ENCODE results near the gene CHTF8. TPM values are rescaled to one million over a fixed set of nuclear protein-coding genes. Genes with fewer than 3 reads are reported as not detected.
A peak's percentile ranks its signal among the peaks of the same experiment; 100 is the strongest.
"Not testable (repeated sequence)": the region's sequence is repeated elsewhere in the genome, so short reads cannot be mapped to it uniquely, and the experiment has no call there.

CHTF8 gene
- total RNA-seq, 4 donors from 2014 or later, result 77.8 to 124 (median 82.8) TPM

DNA sequence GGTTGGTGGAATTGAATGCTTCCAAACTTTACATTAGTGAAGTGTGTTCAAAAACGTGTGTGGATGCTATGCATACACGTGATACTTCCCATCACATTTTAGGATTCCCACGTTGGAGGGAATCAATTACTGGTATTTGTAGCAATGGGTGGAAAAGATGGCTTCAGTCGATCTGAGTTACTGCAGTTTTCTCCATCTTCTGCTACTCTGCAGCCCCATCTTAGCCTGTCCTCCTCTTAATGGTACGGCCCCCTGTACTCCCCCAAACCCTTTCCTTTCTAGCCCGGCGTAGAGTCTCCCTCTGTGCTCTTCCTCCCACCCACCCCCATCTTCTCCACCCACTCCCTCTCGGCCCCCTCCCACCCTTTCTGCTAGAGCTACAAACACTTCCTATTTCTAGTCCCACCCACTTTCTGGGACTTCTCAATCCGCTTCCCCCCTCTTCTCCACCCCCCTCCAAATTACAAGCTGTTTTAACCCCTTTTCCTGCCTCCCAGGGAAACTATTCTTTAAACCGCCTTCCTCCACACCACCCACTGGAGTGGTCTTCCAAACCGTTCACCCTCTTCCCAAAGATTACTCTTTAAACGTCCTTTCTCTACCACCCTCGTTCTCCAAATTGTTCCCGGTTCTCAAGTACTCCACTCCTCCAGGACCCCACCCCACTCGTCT lies 1.1 kb downstream of the CHTF8 start:
- peak overlapping the region; percentile 81 for H3K4me3 ChIP-seq (ENCODE audit: low read depth, poor library complexity, severe bottlenecking)
- DNase-seq (ENCODE audit: low spot score in 2 of 2), result no peak
- TF ChIP-seq POLR2A (IDR thresholded peaks at IDR 0.05), result no peak
- TF ChIP-seq, protein P1, sequence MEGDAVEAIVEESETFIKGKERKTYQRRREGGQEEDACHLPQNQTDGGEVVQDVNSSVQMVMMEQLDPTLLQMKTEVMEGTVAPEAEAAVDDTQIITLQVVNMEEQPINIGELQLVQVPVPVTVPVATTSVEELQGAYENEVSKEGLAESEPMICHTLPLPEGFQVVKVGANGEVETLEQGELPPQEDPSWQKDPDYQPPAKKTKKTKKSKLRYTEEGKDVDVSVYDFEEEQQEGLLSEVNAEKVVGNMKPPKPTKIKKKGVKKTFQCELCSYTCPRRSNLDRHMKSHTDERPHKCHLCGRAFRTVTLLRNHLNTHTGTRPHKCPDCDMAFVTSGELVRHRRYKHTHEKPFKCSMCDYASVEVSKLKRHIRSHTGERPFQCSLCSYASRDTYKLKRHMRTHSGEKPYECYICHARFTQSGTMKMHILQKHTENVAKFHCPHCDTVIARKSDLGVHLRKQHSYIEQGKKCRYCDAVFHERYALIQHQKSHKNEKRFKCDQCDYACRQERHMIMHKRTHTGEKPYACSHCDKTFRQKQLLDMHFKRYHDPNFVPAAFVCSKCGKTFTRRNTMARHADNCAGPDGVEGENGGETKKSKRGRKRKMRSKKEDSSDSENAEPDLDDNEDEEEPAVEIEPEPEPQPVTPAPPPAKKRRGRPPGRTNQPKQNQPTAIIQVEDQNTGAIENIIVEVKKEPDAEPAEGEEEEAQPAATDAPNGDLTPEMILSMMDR (IDR thresholded peaks at IDR 0.05), result no peak
- WGBS, 2 donors, result 0 to 2% methylated on average over 15 of the region's 15 CpGs
- intact Hi-C loops (cut with DNase I; ENCODE audit: low total_unique reads), result no loop called here

DNA sequence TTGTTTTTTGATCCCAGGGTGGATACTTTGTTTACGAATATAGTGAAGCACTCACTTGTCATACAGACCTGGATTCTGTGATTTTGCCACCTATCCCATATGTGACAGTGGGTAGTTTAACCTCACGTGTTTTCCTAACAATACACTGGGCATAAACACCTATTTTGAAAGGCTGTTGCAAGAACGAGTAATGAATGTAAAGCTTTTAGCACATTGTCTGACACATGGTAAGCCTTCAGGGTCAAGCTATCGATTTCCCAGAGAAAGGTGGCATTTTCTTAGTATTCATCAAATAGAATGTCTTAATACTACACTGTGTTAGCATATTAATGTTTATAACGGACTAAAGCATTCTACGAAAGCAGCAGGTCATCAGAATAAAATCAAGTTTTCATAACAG lies 1.9 kb downstream of the CHTF8 start:
- intact Hi-C loops (cut with DNase I; ENCODE audit: low total_unique reads), result no loop called here
- no peak overlapping the region for H3K4me3 ChIP-seq (ENCODE audit: low read depth, poor library complexity, severe bottlenecking)
- no peak for DNase-seq (ENCODE audit: low spot score in 2 of 2)
- TF ChIP-seq, protein P1 (IDR thresholded peaks at IDR 0.05), result no peak
- TF ChIP-seq POLR2A (IDR thresholded peaks at IDR 0.05), result no peak
- WGBS, 2 donors, result 55 to 58% methylated on average over 6 of the region's 6 CpGs

DNA sequence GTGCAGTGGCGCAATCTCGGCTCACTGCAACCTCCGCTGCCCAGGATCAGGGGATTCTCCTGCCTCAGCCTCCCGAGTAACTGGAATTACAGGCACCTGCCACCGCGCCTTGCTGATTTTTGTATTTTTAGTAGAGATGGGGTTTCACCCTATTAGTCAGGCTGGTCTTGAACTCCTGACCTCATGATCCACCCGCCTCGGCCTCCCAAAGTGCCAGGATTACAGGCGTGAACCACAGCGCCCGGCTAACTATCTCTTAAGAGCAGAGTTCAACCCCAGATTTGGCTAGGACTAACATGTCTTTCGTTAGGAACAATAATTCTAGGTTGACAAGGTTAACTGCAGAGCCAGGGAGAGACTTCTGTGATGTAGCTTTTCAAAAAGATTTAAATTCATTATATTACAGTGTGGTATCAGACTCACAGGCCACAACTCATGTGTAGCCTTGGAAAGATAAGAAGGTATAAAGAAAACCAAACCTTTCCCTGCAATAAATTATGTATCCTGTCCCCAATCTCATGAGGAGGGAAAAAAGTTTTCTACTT lies 4.3 kb downstream of the CHTF8 start:
- DNase-seq (ENCODE audit: low spot score in 2 of 2), result no peak
- no peak overlapping the region for H3K4me3 ChIP-seq (ENCODE audit: low read depth, poor library complexity, severe bottlenecking)
- TF ChIP-seq, protein P1 (IDR thresholded peaks at IDR 0.05), result no peak
- no peak for TF ChIP-seq POLR2A (IDR thresholded peaks at IDR 0.05)
- WGBS, 2 donors, result 89 to 90% methylated on average over 12 of the region's 12 CpGs
- intact Hi-C loops (cut with DNase I; ENCODE audit: low total_unique reads), result loop anchor here (10.0 kb wide), 3 partner anchors 223 to 593 kb away; partner anchors contain the start of genes TANGO6 and ZFP90

DNA sequence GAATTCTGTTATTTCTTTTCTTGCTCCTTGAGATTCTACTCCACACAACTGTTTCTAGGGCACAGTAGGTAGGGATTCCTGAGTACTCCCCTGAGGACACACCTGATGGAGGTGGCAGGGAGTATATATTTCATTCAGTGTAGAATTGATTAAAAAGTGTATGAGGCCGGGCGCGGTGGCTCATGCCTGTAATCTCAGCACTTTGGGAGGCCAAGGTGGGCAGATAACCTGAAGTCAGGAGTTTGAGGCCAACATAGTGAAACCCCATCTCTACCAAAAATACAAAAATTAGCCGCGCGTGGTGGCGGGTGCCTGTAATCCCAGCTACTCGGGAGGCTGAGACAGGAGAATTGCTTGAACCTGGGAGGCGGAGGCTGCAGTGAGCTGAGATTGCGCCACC lies 5.6 kb downstream of the CHTF8 start:
- peak in 1 of 2 donors; percentile 56 for DNase-seq (ENCODE audit: low spot score in 2 of 2)
- WGBS, 2 donors, result 94 to 95% methylated on average over 10 of the region's 10 CpGs
- intact Hi-C loops (cut with DNase I; ENCODE audit: low total_unique reads), result loop anchor here (10.0 kb wide), 3 partner anchors 222 to 592 kb away; partner anchors contain the start of genes TANGO6 and ZFP90
- not testable (repeated sequence) for H3K4me3 ChIP-seq (ENCODE audit: low read depth, poor library complexity, severe bottlenecking)

DNA sequence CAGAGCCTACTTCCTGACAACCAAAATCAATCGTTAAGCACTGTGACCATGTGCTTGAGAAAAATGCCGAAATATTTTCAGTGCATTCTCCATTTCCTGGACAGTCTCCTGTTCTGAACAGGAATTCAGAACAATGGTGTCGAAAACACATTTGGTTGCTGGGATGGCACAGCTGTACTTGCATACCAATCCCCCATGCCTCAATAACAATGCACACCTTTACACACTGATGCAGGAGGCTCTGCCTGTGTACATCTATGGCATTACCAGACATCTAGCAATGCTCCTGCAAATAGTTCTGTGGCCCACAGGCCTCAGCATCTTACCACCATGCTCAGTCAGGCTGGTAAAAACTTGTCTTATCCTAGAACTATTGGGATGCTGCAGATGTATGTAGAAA lies 6.2 kb downstream of the CHTF8 start:
- TF ChIP-seq POLR2A (IDR thresholded peaks at IDR 0.05), result no peak
- TF ChIP-seq, protein P1 (IDR thresholded peaks at IDR 0.05), result no peak
- peak in 1 of 2 donors; percentile 52 for DNase-seq (ENCODE audit: low spot score in 2 of 2)
- 72 to 74% methylated on average over 3 of the region's 3 CpGs for WGBS, 2 donors
- intact Hi-C loops (cut with DNase I; ENCODE audit: low total_unique reads), result loop anchor here (10.0 kb wide), 3 partner anchors 221 to 591 kb away; partner anchors contain the start of genes TANGO6 and ZFP90
- H3K4me3 ChIP-seq (ENCODE audit: low read depth, poor library complexity, severe bottlenecking), result no peak overlapping the region

DNA sequence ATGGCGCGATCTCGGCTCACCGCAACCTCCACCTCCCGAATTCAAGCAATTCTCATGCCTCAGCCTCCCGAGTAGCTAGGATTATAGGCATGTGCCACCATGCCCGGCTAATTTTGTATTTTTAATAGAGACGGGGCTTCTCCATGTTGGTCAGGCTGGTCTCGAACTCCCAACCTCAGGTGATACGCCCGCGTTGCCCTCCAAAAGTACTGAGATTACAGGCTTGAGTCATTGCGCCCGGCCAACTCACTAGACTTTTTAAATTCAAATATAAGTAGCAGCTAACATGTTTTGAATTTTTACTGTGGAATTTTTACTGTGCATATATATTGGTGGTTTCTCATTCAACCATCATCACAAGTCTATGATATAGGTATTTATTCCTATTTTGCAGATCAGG lies 7.4 kb downstream of the CHTF8 start:
- DNase-seq (ENCODE audit: low spot score in 2 of 2), result peak in 1 of 2 donors; percentile 82
- 92 to 94% methylated on average over 14 of the region's 14 CpGs for WGBS, 2 donors
- intact Hi-C loops (cut with DNase I; ENCODE audit: low total_unique reads), result loop anchor here (10.0 kb wide), 3 partner anchors 220 to 590 kb away; partner anchors contain the start of genes TANGO6 and ZFP90
- not testable (repeated sequence) for H3K4me3 ChIP-seq (ENCODE audit: low read depth, poor library complexity, severe bottlenecking)

DNA sequence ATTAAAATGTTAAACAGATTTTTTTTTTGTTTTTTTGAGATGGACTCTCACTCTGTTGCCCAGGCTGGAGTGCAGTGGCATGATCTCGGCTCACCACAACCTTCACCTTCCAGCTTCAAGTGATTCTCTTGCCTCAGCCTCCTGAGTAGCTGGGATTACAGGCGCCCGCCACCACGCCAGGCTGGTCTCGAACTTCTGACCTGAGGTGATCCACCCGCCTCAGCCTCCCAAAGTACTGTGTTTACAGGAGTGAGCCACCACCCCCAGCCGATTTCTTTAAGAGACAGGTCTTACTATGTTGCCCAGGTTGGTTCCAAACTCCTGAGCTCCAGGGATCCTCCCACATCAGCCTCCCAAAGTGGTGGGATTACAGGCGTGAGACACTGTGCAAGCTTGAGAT lies 8.0 kb downstream of the CHTF8 start:
- intact Hi-C loops (cut with DNase I; ENCODE audit: low total_unique reads), result loop anchor here (10.0 kb wide), 3 partner anchors 220 to 590 kb away; partner anchors contain the start of genes TANGO6 and ZFP90
- not testable (repeated sequence) for H3K4me3 ChIP-seq (ENCODE audit: low read depth, poor library complexity, severe bottlenecking)
- peak in 1 of 2 donors; percentile 85 for DNase-seq (ENCODE audit: low spot score in 2 of 2)
- 91% methylated on average over 8 of the region's 8 CpGs for whole genome bisulfite sequencing, 2 donors
